GM12878 (cell line): Measurements from ENCODE around the gene CACNG3. TPM values are rescaled to one million over a fixed set of nuclear protein-coding genes. Genes with fewer than 3 reads are reported as not detected.

ENCODE experiments used
- ATAC-seq: fragments of 200-7000 bp; cut with Tn5 transposase; 3 replicates; pipeline ENCODE4 v1.9.1; 2020; ENCODE audit warnings: mild to moderate bottlenecking, moderate library complexity
- BruUV-seq: library from RNA; stranded (reverse); fragments of 400-500 nt; replicated peaks from 2 replicates; lab custom pipeline; 2021; lab: Mats Ljungman, UMichigan
- CTCF ChIA-PET: fragments of 300-600 bp; sonication (Branson Sonifier 250); formaldehyde crosslinking; extraction: SDS; loops from one replicate; lab custom pipeline; 2021; ENCODE audit warnings: inconsistent platforms; lab: Yijun Ruan, JAX
- POLR2A ChIA-PET: fragments of 350-600 bp; formaldehyde crosslinking; extraction: SDS; loops from one replicate; lab custom pipeline; 2021; ENCODE audit warnings: inconsistent platforms; lab: Charles Lee
- RAD21 ChIA-PET: fragments of 300-600 bp; sonication (Branson Sonifier 250); formaldehyde crosslinking; loops from one replicate; lab custom pipeline; 2023; ENCODE audit warnings: antibody characterized with exemption; ENCODE audit not compliant: unreplicated experiment; lab: Charles Lee
- SMC1A ChIA-PET: fragments of 300-600 bp; sonication (Branson Sonifier 250); formaldehyde crosslinking; loops from one replicate; lab custom pipeline; 2023; ENCODE audit not compliant: unreplicated experiment, uncharacterized antibody; lab: Charles Lee
- DNase-seq: peaks from one replicate; pipeline ENCODE4 v3.0.0-alpha.2; 2011; ENCODE audit warnings: low read depth, low spot score
- FAIRE-seq: peaks from 3 replicates; lab custom pipeline; 2011; peaks lifted over from hg19 to GRCh38; lab: Jason Lieb, UNC
- H2AFZ ChIP-seq: 2 replicates; pipeline ENCODE4 v1.6.0; 2011; ENCODE audit warnings: low read depth, low read length, control low read depth; ENCODE audit not compliant: control insufficient read depth
- H3K27ac ChIP-seq: 2 replicates; pipeline ENCODE4 v1.5.1; 2011; ENCODE audit warnings: control low read depth; ENCODE audit not compliant: control insufficient read depth, insufficient read depth
- H3K27me3 ChIP-seq, 2 experiments: replicated peaks in 1 of 2; 2 replicates each; pipeline versions ENCODE4 v1.6.0 to v1.6.1; 2011; ENCODE audit warnings: low read length in 1 of 2; ENCODE audit not compliant: control insufficient read depth in 2 of 2, insufficient read depth in 2 of 2
- H3K36me3 ChIP-seq, 2 experiments: 2 replicates each; pipeline ENCODE4 v1.5.1; 2011; ENCODE audit warnings: low read length in 1 of 2; ENCODE audit not compliant: control insufficient read depth in 2 of 2, insufficient read depth in 2 of 2
- H3K4me1 ChIP-seq: 2 replicates; pipeline ENCODE4 v1.6.1; 2011; ENCODE audit warnings: mild to moderate bottlenecking, low read length, moderate library complexity, mixed read lengths; ENCODE audit not compliant: control insufficient read depth, insufficient read depth
- H3K4me2 ChIP-seq: 2 replicates; pipeline ENCODE4 v1.6.0; 2011; ENCODE audit warnings: control low read depth; ENCODE audit not compliant: control insufficient read depth, insufficient read depth
- H3K4me3 ChIP-seq: fragments of 200-600 bp; sonication (generic); 2 replicates; pipeline ENCODE4 v1.5.1; 2016
- H3K79me2 ChIP-seq: 2 replicates; pipeline ENCODE4 v1.6.0; 2011; ENCODE audit warnings: low read length; ENCODE audit not compliant: control insufficient read depth, insufficient read depth
- H3K9ac ChIP-seq: 2 replicates; pipeline ENCODE4 v1.8.0; 2011; ENCODE audit warnings: low read length, control low read depth, mixed read lengths; ENCODE audit not compliant: control insufficient read depth, insufficient read depth
- H3K9me3 ChIP-seq: replicated peaks from 3 replicates; pipeline ENCODE4 v1.5.1; 2011; ENCODE audit warnings: mild to moderate bottlenecking, low read length; ENCODE audit not compliant: control insufficient read depth, insufficient read depth
- H4K20me1 ChIP-seq: 2 replicates; pipeline ENCODE4 v1.6.0; 2011; ENCODE audit not compliant: control insufficient read depth, insufficient read depth
- ATF7 ChIP-seq: fragments of 450-650 bp; IDR thresholded peaks from 2 replicates; pipeline ENCODE4 v1.6.1; 2016; ENCODE audit warnings: low read depth, mild to moderate bottlenecking
- BRCA1 ChIP-seq: IDR thresholded peaks from 2 replicates; pipeline ENCODE4 v1.6.1; 2011; ENCODE audit warnings: low read depth, low read length, improper control_type of control experiment
- EED ChIP-seq: sonication (generic); IDR thresholded peaks from 2 replicates; pipeline ENCODE4 v1.6.1; 2016; ENCODE audit warnings: antibody characterized with exemption, low read depth
- HDAC2 ChIP-seq: fragments of 200-600 bp; sonication (generic); IDR thresholded peaks from 2 replicates; pipeline ENCODE4 v1.6.1; 2017
- JUND ChIP-seq: IDR thresholded peaks from 2 replicates; pipeline ENCODE4 v1.6.1; 2012; ENCODE audit warnings: low read depth, mild to moderate bottlenecking, low read length, improper control_type of control experiment, moderate library complexity
- NBN ChIP-seq: fragments of 450-650 bp; IDR thresholded peaks from 2 replicates; pipeline ENCODE4 v1.6.1; 2016
- POLR2AphosphoS5 ChIP-seq: IDR thresholded peaks from 2 replicates; pipeline ENCODE4 v1.6.1; 2011; ENCODE audit warnings: mild to moderate bottlenecking, low read length, inconsistent platforms
- SIX5 ChIP-seq: IDR thresholded peaks from 2 replicates; pipeline ENCODE4 v1.6.1; 2011; ENCODE audit warnings: mild to moderate bottlenecking, low read depth, low read length, moderate library complexity; ENCODE audit not compliant: severe bottlenecking
- YBX1 ChIP-seq: fragments of 450-650 bp; IDR thresholded peaks from 2 replicates; pipeline ENCODE4 v1.6.1; 2016; ENCODE audit warnings: antibody characterized with exemption
- WGBS: methylation state at CpG from one replicate; pipeline ENCODE4 v1.1.6; 2016; ENCODE audit warnings: low lambda C conversion rate; ENCODE audit not compliant: insufficient replicate concordance, insufficient coverage; ENCODE audit errors: missing lambda C conversion rate; 5-methylcytosine and 5-hydroxymethylcytosine counted together
- in situ Hi-C: fragments of 300-500 bp; cut with MboI; formaldehyde crosslinking; loops from 9 replicates; pipeline ENCODE4 v1.14.3; 2018; ENCODE audit warnings: mixed read lengths
- intact Hi-C: fragments of 100-400 bp; cut with micrococcal nuclease; formaldehyde crosslinking; loops from one replicate; pipeline ENCODE4 v1.14.2; 2022; ENCODE audit not compliant: unreplicated experiment
- polyA plus RNA-seq, 11 experiments: library from polyadenylated mRNA; depleted of rRNA in 4 of 11; unstranded in 6 of 11; stranded (reverse) in 5 of 11; fragments of >200 nt; fragmentation: Nextera tagmentation in 4 of 11; fragmentation: Illumina TruSeq in 1 of 11; extraction: Ambion mirVana in 4 of 11; extraction: Trizol in 1 of 11; gene quantifications; 1 replicate in 1 of 11; 2 replicates in 10 of 11; pipeline versions ENCODE4 v1.2.1 to v1.2.3, GENCODE V29; 2011 to 2016; ENCODE audit warnings: inconsistent platforms in 2 of 11, missing spikeins in 2 of 11, low read depth in 1 of 11
- total RNA-seq, 4 experiments: library from RNA; depleted of rRNA in 3 of 4; stranded (reverse); fragments of >200 nt in 3 of 4; fragmentation: Illumina TruSeq in 1 of 4; extraction: Trizol in 1 of 4; gene quantifications; 2 replicates each; pipeline versions ENCODE4 v1.2.1 to v1.2.3, GENCODE V29; 2013 to 2021
- TF ChIP-seq, protein P1 (sequence below): IDR thresholded peaks from 2 replicates; pipeline ENCODE4 v1.6.1; 2012; ENCODE audit warnings: low read depth, low read length, improper control_type of control experiment

Gene CACNG3
- total and polyA plus RNA-seq, 10 of the 15 experiments (the other 5 are each of a cell fraction or from before 2014, with no cell fraction given) = 0.04 TPM; not detected in 9

DNA sequence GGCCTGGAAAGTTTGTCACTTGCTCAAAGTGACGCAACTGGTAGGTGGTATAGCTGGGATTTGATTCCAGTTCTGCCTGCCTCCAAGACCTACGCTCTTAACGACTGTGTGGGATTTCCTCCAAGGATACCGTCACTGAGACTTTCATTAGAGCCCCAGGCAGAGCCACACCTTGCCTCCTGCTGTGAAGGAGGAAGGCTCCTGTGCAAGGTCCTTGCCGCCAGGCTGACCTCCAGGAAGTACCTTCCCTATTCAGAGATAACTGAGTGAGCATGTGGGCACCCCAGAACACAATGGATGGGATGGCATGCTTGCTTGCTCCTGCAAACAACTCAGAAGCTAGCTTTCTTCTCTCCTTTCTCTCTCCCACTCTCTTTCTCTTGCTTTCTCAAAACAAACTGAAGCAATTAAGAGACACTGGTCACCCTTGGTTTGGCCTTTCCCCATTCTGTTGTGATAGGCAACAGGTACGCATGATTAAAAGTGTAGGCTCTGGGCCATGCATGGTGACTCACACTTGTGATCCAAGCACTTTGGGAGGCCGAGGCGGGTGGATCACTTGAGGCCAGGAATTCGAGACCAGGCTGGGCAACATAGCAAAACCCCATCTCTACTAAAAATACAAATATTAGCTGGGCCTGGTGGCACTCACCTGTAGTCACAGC, 30.7 kb downstream of the CACNG3 start:
- H3K4me3 ChIP-seq = no peak overlapping the region
- no peak overlapping the region for H3K9ac ChIP-seq
- ATAC-seq (no peak), DNase-seq (no peak), FAIRE-seq (no peak)
- peaks cover 0 to 5% of the 10 kb centered on the region in 2 experiments; a peak in 1 of 4 replicates for H3K27me3 ChIP-seq
- H3K4me1 ChIP-seq = no peaks in the 10 kb centered on the region
- 15% methylated on average over 9 of the region's 9 CpGs for WGBS
- no peak overlapping the region for H3K27ac ChIP-seq
- SMC1A ChIA-PET = no interaction called here
- POLR2A ChIA-PET = no interaction called here
- H3K36me3 ChIP-seq = no peaks in the 10 kb centered on the region
- CTCF ChIA-PET = no interaction called here
- BruUV-seq = no TSS peak
- RAD21 ChIA-PET = interaction anchor here (0.7 kb wide), 1 partner anchor 46 kb away, joined by 4 read pairs; no protein-coding TSS in a partner anchor
- no peak overlapping the region for H3K4me2 ChIP-seq
- TF ChIP-seq EED (no peak), YBX1 (no peak), POLR2AphosphoS5 (no peak), ATF7 (no peak), JUND (no peak), SIX5 (no peak), BRCA1 (no peak), NBN (no peak), HDAC2 (no peak)
- TF ChIP-seq, protein P1, sequence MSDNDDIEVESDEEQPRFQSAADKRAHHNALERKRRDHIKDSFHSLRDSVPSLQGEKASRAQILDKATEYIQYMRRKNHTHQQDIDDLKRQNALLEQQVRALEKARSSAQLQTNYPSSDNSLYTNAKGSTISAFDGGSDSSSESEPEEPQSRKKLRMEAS = no peak
- TF ChIP-seq, all 136 proteins: peak for 0
- Histone ChIP-seq H4K20me1 (no peaks in the 10 kb centered on the region), H3K9me3 (no peaks in the 10 kb centered on the region), H3K79me2 (no peaks in the 10 kb centered on the region), H2AFZ (no peak overlapping the region)
- intact Hi-C loops = no loop called here
- in situ Hi-C loops = no loop called here
